HepG2 (cell line): ENCODE results near the gene MRFAP1L1. TPM values are rescaled to one million over a fixed set of nuclear protein-coding genes. Genes with fewer than 3 reads are reported as not detected.

Experiments
- ATAC-seq: fragments of 200-7000 bp; cut with Tn5 transposase; 3 replicates; pipeline ENCODE4 v1.9.1; 2020; ENCODE audit warnings: mild to moderate bottlenecking, moderate library complexity
- BruUV-seq: library from RNA; stranded (reverse); fragments of 400-500 nt; replicated peaks from 2 replicates; lab custom pipeline; 2021; lab: Mats Ljungman, UMichigan
- CTCF ChIA-PET: fragments of 300-600 bp; formaldehyde crosslinking; extraction: SDS; loops from one replicate; lab custom pipeline; 2021; ENCODE audit warnings: low total read pairs, inconsistent platforms, low intra/inter-chr PET ratio; lab: Yijun Ruan, JAX
- POLR2A ChIA-PET: fragments of 350-600 bp; sonication (Branson Sonifier 250); formaldehyde crosslinking; loops from one replicate; lab custom pipeline; 2020; ENCODE audit warnings: antibody characterized with exemption, inconsistent platforms; lab: Yijun Ruan, JAX
- DNase-seq: peaks from one replicate; pipeline ENCODE4 v3.0.0-alpha.2; 2015; ENCODE audit warnings: low spot score
- FAIRE-seq: peaks from 3 replicates; lab custom pipeline; 2011; peaks lifted over from hg19 to GRCh38; lab: Jason Lieb, UNC
- H2AFZ ChIP-seq: one replicate; pipeline ENCODE4 v1.6.1; 2011; ENCODE audit warnings: low read length, inconsistent platforms
- H3K27ac ChIP-seq: fragments of 300-600 bp; 3 replicates; pipeline ENCODE4 v1.8.0; 2011; ENCODE audit warnings: mixed run types, mild to moderate bottlenecking, mixed read lengths, low read length, inconsistent platforms; ENCODE audit not compliant: insufficient read depth; ENCODE audit errors: extremely low read length
- H3K27me3 ChIP-seq, 2 experiments: fragments of 200-600 bp in 1 of 2; 2 replicates in 1 of 2; 3 replicates in 1 of 2; pipeline versions ENCODE4 v1.6.0 to v1.8.0; 2011; ENCODE audit warnings: low read length in 2 of 2, mild to moderate bottlenecking in 2 of 2, moderate library complexity in 2 of 2, inconsistent platforms in 1 of 2; ENCODE audit not compliant: insufficient read depth in 2 of 2, control insufficient read depth in 1 of 2
- H3K36me3 ChIP-seq, 2 experiments: fragments of 200-600 bp in 1 of 2; replicated peaks in 1 of 2; 2 replicates in 1 of 2; 3 replicates in 1 of 2; pipeline versions ENCODE4 v1.5.1 to v1.8.0; 2011; ENCODE audit warnings: low read length in 2 of 2, inconsistent platforms in 1 of 2; ENCODE audit not compliant: insufficient read depth in 2 of 2, control insufficient read depth in 1 of 2
- H3K4me1 ChIP-seq: 2 replicates; pipeline ENCODE4 v1.5.1; 2012; ENCODE audit warnings: low read length, inconsistent platforms; ENCODE audit not compliant: insufficient read depth
- H3K4me2 ChIP-seq: 2 replicates; pipeline ENCODE4 v1.6.0; 2011; ENCODE audit warnings: low read depth, low read length, inconsistent platforms
- H3K4me3 ChIP-seq, 3 experiments: fragments of 200-600 bp in 1 of 3; sonication (generic), shearing (Covaris generic) in 1 of 3; replicated peaks in 1 of 3; 2 replicates each; pipeline ENCODE4 v1.5.1; 2011 to 2016; ENCODE audit warnings: low read length in 3 of 3, inconsistent platforms in 2 of 3, low read depth in 2 of 3, mild to moderate bottlenecking in 2 of 3, control low read depth in 1 of 3, mixed read lengths in 1 of 3; ENCODE audit not compliant: insufficient read depth in 1 of 3
- H3K79me2 ChIP-seq: one replicate; pipeline ENCODE4 v1.6.1; 2011; ENCODE audit warnings: low read length, inconsistent platforms; ENCODE audit not compliant: insufficient read depth
- H3K9ac ChIP-seq: 2 replicates; pipeline ENCODE4 v1.6.0; 2011; ENCODE audit warnings: mild to moderate bottlenecking, low read depth, low read length, inconsistent platforms; ENCODE audit not compliant: insufficient read depth
- H3K9me3 ChIP-seq: 2 replicates; pipeline ENCODE4 v1.5.1; 2012; ENCODE audit warnings: mild to moderate bottlenecking, low read length
- H4K20me1 ChIP-seq: 2 replicates; pipeline ENCODE4 v1.6.0; 2011; ENCODE audit warnings: inconsistent platforms, mild to moderate bottlenecking, low read length, moderate library complexity; ENCODE audit not compliant: insufficient read depth
- ARID4A ChIP-seq: sonication (generic); formaldehyde crosslinking; IDR thresholded peaks from 2 replicates; pipeline ENCODE4 v1.5.0; 2020; ENCODE audit warnings: mild to moderate bottlenecking, missing genetic modification reagents, borderline replicate concordance
- CBX2 ChIP-seq, 2 experiments: fragments of 200-600 bp in 1 of 2; sonication (generic); formaldehyde crosslinking in 1 of 2; IDR thresholded peaks; 2 replicates each; pipeline versions ENCODE4 v1.7.0 to v1.8.1; 2018 to 2022; ENCODE audit warnings: low read depth in 2 of 2, low read length in 1 of 2, mild to moderate bottlenecking in 1 of 2, missing genetic modification reagents in 1 of 2
- HOXA9 ChIP-seq: sonication (generic); formaldehyde crosslinking; IDR thresholded peaks from 2 replicates; pipeline ENCODE4 v1.8.1; 2022; ENCODE audit warnings: missing genetic modification reagents, mild to moderate bottlenecking, moderate library complexity, borderline replicate concordance
- JUN ChIP-seq: sonication (generic); formaldehyde crosslinking; IDR thresholded peaks from 2 replicates; pipeline ENCODE4 v1.4.0; 2020; ENCODE audit warnings: mild to moderate bottlenecking, missing genetic modification reagents
- KLF6 ChIP-seq: IDR thresholded peaks from 2 replicates; pipeline ENCODE4 v1.8.0; 2016; ENCODE audit warnings: missing biosample characterization, missing genetic modification reagents
- MIER3 ChIP-seq: IDR thresholded peaks from 2 replicates; pipeline ENCODE4 v1.6.1; 2016; ENCODE audit warnings: missing compliant biosample characterization, borderline replicate concordance
- RXRA ChIP-seq: sonication (generic); formaldehyde crosslinking; IDR thresholded peaks from 2 replicates; pipeline ENCODE4 v1.5.1; 2020; ENCODE audit warnings: missing genetic modification reagents
- SNAPC5 ChIP-seq: sonication (generic); formaldehyde crosslinking; IDR thresholded peaks from 2 replicates; pipeline ENCODE4 v1.8.1; 2023; ENCODE audit warnings: mild to moderate bottlenecking, missing genetic modification reagents, borderline replicate concordance
- TCF7L2 ChIP-seq: IDR thresholded peaks from 2 replicates; pipeline ENCODE4 v1.6.1; 2011; ENCODE audit warnings: mild to moderate bottlenecking, low read depth, low read length, moderate library complexity
- TRAFD1 ChIP-seq: sonication (generic); formaldehyde crosslinking; IDR thresholded peaks from 2 replicates; pipeline ENCODE4 v1.5.1; 2020; ENCODE audit warnings: missing genetic modification reagents, mild to moderate bottlenecking, borderline replicate concordance
- ZNF605 ChIP-seq: sonication (generic); formaldehyde crosslinking; IDR thresholded peaks from 2 replicates; pipeline ENCODE4 v1.8.0; 2022; ENCODE audit warnings: mild to moderate bottlenecking, missing genetic modification reagents
- WGBS: methylation state at CpG from one replicate; pipeline ENCODE4 v1.1.6; 2017; ENCODE audit warnings: low lambda C conversion rate; 5-methylcytosine and 5-hydroxymethylcytosine counted together
- in situ Hi-C: cut with HindIII; loops from 2 replicates; pipeline ENCODE4 v1.10.0; 2017; ENCODE audit warnings: low pct_unique_long_range_greater_than_20kb; ENCODE audit not compliant: extremely low pct_ligation_motif_present
- intact Hi-C: fragments of 100-400 bp; cut with micrococcal nuclease; formaldehyde crosslinking; loops from one replicate; pipeline ENCODE4 v1.10.0; 2022; ENCODE audit not compliant: unreplicated experiment
- polyA plus RNA-seq, 8 experiments: library from polyadenylated mRNA; depleted of rRNA in 3 of 8; stranded (reverse) in 7 of 8; unstranded in 1 of 8; fragments of >200 nt; fragmentation: Illumina TruSeq in 4 of 8; extraction: Trizol in 4 of 8; gene quantifications; 2 replicates each; pipeline versions ENCODE4 v1.2.1 to v1.2.3, GENCODE V29; 2011 to 2016; ENCODE audit warnings: low read depth in 4 of 8, missing spikeins in 1 of 8, mixed read lengths in 1 of 8; ENCODE audit not compliant: insufficient read depth in 1 of 8
- total RNA-seq, 5 experiments: library from RNA; depleted of rRNA; stranded (reverse); fragments of >200 nt; fragmentation: Illumina TruSeq; extraction: Trizol; gene quantifications; 2 replicates each; pipeline ENCODE4 v1.2.3, GENCODE V29; 2016; ENCODE audit warnings: low read depth in 1 of 5

The MRFAP1L1 gene
- total and polyA plus RNA-seq, 2 of the 13 experiments (the other 11 are each of a cell fraction or from before 2014, with no cell fraction given) = 44.8 to 76.6 TPM

- POLR2A ChIA-PET = interaction anchor here (1.4 kb wide), 1 partner anchor 188 kb away, joined by 4 read pairs; the partner anchor contains the start of gene TBC1D14
Measured at GRCh38 chr4:6721121-6721520, 11.5 kb upstream of the MRFAP1L1 start.

More at GRCh38 chr4:6721121-6721520, 11.5 kb upstream of the MRFAP1L1 start:
- in situ Hi-C loops = loop anchor here (5.0 kb wide), 1 partner anchor 156 kb away; no protein-coding TSS in a partner anchor
- no peak for TF ChIP-seq TCF7L2
- no peak for TF ChIP-seq KLF6
- no peak for TF ChIP-seq HOXA9 (CRISPR knock-in tag)
- no peak for TF ChIP-seq TRAFD1 (CRISPR knock-in tag)
- TF ChIP-seq RXRA (CRISPR knock-in tag) = no peak
- TF ChIP-seq ARID4A (CRISPR knock-in tag) = no peak
- no peak for TF ChIP-seq MIER3
- TF ChIP-seq ZNF605 = no peak
- TF ChIP-seq SNAPC5 = no peak
- TF ChIP-seq CBX2 (IDR thresholded peaks at IDR 0.05; ENCODE audit: low read depth, low read length) = no peak
- no peak for TF ChIP-seq CBX2 (CRISPR knock-in tag; IDR thresholded peaks at IDR 0.05; ENCODE audit: low read depth)
- TF ChIP-seq JUN (CRISPR knock-in tag) = no peak
- Histone ChIP-seq H2AFZ (no peak overlapping the region), H3K79me2 (peaks cover 21% of the 10 kb centered on the region), H3K4me3 (no peak overlapping the region), H3K9me3 (no peaks in the 10 kb centered on the region), H3K4me2 (no peak overlapping the region), H3K27me3 (no peaks in the 10 kb centered on the region), H4K20me1 (0 out of 2 replicates have a peak, but pooled peaks cover 8% of the 10 kb centered on the region), H3K27ac (no peak overlapping the region), H3K4me1 (peaks cover 59% of the 10 kb centered on the region), H3K36me3 (no peaks in the 10 kb centered on the region), H3K9ac (no peak overlapping the region)
- ATAC-seq = no peak
- no TSS peak for BruUV-seq
- intact Hi-C loops = loop anchor here (2.0 to 5.0 kb wide), 2 partner anchors 41 to 58 kb away; no protein-coding TSS in a partner anchor
- CTCF ChIA-PET = interaction anchor here (1.6 to 3.2 kb wide), 2 partner anchors 153 to 350 kb away, joined by 5 to 50 read pairs; no protein-coding TSS in a partner anchor
- FAIRE-seq = no peak
- DNase-seq = no peak
- 81% methylated on average over 7 of the region's 10 CpGs for WGBS
